ENCODE measurements around the gene PHF12.

GRCh38 chr17:28983286-28984230, 32.2 kb upstream of the PHF12 start:
- no peak for TF ChIP-seq POLR2A (IDR thresholded peaks at IDR 0.05)
- no peak for TF ChIP-seq CTCF (IDR thresholded peaks at IDR 0.05)
